ENCODE results near the gene RHCE. TPM values are rescaled to one million over a fixed set of nuclear protein-coding genes. Genes with fewer than 3 reads are reported as not detected.
"Not testable (repeated sequence)": the region's sequence is repeated elsewhere in the genome, so short reads cannot be mapped to it uniquely, and the experiment has no call there.

Gene RHCE
- total RNA-seq, 2 experiments from 2014 or later = 0.50 to 0.56 TPM

DNA sequence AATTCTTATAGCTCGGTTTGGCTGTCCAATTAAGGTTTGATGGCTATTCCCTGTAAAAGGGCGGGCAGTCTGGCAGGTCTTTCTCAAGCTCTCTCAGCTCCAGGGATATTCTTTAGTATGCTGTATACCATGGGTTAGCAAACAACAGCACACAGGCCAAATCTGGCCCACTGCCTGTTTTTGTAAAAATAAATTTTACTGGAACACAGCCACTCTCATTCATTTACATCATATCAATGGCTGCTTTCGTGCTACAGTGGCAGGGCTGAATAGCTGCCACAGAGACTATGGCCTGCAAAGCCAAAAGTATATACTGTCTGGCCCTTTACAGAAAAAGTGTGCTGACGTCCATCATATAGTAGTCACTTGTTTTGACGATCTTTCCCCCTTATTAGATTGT is 42.1 kb upstream of the RHCE start:
- TF ChIP-seq, protein P1, sequence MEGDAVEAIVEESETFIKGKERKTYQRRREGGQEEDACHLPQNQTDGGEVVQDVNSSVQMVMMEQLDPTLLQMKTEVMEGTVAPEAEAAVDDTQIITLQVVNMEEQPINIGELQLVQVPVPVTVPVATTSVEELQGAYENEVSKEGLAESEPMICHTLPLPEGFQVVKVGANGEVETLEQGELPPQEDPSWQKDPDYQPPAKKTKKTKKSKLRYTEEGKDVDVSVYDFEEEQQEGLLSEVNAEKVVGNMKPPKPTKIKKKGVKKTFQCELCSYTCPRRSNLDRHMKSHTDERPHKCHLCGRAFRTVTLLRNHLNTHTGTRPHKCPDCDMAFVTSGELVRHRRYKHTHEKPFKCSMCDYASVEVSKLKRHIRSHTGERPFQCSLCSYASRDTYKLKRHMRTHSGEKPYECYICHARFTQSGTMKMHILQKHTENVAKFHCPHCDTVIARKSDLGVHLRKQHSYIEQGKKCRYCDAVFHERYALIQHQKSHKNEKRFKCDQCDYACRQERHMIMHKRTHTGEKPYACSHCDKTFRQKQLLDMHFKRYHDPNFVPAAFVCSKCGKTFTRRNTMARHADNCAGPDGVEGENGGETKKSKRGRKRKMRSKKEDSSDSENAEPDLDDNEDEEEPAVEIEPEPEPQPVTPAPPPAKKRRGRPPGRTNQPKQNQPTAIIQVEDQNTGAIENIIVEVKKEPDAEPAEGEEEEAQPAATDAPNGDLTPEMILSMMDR (IDR thresholded peaks at IDR 0.05) = no peak
- DNase-seq (no peak), ATAC-seq (no peak)
- Mint-ChIP-seq H3K4me1 (ENCODE audit: low read depth) (peaks cover 17% of the 10 kb centered on the region), H3K36me3 (ENCODE audit: low read depth) (peaks cover 30% of the 10 kb centered on the region), H3K27ac (no peak overlapping the region), H3K4me3 (no peak overlapping the region), H3K27me3 (no peaks in the 10 kb centered on the region), H3K9me3 (no peaks in the 10 kb centered on the region)
- ChIA-PET CTCF (interaction anchor here (0.7 to 1.3 kb wide), 3 partner anchors 10 to 58 kb away, joined by 3 read pairs; no protein-coding TSS in a partner anchor), POLR2A (interaction anchor here (1.1 to 1.5 kb wide), 2 partner anchors 10 to 15 kb away, joined by 4 to 5 read pairs; no protein-coding TSS in a partner anchor)
- intact Hi-C loops (cut with micrococcal nuclease) = no loop called here

DNA sequence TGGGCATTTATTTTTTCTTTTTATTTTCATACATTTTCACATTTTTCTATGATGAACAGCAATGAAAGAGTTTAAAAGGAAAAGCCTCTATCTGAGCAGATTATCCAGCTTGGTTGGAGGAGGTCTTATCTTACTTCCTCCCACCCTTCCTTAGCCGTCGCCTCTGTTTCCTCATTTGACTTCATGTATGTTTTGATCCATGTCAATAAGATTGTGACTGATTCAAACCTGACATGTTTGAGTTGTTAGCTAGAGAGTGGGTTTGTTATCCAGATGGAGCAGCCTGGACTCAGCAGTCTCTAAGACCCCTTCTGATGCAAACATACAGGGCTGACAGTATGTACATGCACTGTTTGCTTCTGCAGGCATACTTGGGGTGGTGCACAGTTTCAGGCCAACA is 41.2 kb upstream of the RHCE start:
- DNase-seq = no peak
- CTCF ChIA-PET = interaction anchor here (1.1 kb wide), 1 partner anchor 11 kb away, joined by 3 read pairs; no protein-coding TSS in a partner anchor
- no peak for ATAC-seq
- TF ChIP-seq, protein P1 (IDR thresholded peaks at IDR 0.05) = no peak
- Mint-ChIP-seq H3K27me3 (no peaks in the 10 kb centered on the region), H3K36me3 (ENCODE audit: low read depth) (peaks cover 30% of the 10 kb centered on the region), H3K4me3 (no peak overlapping the region), H3K9me3 (no peaks in the 10 kb centered on the region), H3K4me1 (ENCODE audit: low read depth) (peaks cover 8% of the 10 kb centered on the region), H3K27ac (no peak overlapping the region)
- POLR2A ChIA-PET = interaction anchor here (1.5 kb wide), 1 partner anchor 14 kb away, joined by 5 read pairs; no protein-coding TSS in a partner anchor
- intact Hi-C loops (cut with micrococcal nuclease) = no loop called here

DNA sequence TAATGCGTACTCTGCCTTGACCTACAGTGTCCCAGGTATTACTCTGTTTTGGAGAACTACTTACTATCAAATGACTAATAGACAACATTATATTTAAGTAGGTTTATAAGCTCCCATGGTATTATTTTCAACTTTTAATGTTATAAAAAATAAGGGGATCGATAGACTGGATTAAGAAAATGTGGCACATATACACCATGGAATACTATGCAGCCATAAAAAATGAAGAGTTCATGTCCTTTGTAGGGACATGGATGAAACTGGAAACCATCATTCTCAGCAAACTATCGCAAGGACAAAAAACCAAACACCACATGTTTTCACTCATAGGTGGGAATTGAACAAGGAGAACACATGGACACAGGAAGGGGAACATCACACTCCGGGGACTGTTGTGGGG is 40.2 kb upstream of the RHCE start:
- intact Hi-C loops (cut with micrococcal nuclease); POLR2A ChIA-PET; H3K4me3 Mint-ChIP-seq; H3K27ac Mint-ChIP-seq; DNase-seq; ATAC-seq; H3K9me3 Mint-ChIP-seq; H3K4me1 Mint-ChIP-seq (ENCODE audit: low read depth); H3K27me3 Mint-ChIP-seq: not testable (repeated sequence)
- H3K36me3 Mint-ChIP-seq (ENCODE audit: low read depth) = peaks cover 36% of the 10 kb centered on the region
- CTCF ChIA-PET = interaction anchor here (1.4 kb wide), 1 partner anchor 60 kb away, joined by 3 read pairs; no protein-coding TSS in a partner anchor

DNA sequence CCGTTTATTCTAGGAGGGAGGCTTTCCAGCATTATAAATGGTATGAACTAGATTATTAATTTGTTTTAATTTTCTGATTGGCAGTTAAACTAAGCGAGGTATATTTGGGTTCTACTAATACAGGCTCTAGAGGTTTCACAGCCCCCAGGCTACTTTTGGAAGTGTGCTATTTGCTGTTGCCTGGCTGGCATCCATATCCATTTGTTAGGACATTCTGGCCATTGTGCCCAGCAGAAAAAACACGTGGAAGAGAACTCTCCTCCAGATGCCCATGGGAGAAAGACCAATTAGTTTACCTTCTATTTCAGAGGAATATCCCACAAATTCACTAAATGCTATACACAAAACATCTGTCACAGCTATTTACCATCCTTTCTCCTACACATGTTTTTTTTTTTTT is 39.4 kb upstream of the RHCE start:
- CTCF ChIA-PET = interaction anchor here (1.4 kb wide), 1 partner anchor 60 kb away, joined by 3 read pairs; no protein-coding TSS in a partner anchor
- peaks cover 35% of the 10 kb centered on the region for H3K36me3 Mint-ChIP-seq (ENCODE audit: low read depth)
- no peak for ATAC-seq

DNA sequence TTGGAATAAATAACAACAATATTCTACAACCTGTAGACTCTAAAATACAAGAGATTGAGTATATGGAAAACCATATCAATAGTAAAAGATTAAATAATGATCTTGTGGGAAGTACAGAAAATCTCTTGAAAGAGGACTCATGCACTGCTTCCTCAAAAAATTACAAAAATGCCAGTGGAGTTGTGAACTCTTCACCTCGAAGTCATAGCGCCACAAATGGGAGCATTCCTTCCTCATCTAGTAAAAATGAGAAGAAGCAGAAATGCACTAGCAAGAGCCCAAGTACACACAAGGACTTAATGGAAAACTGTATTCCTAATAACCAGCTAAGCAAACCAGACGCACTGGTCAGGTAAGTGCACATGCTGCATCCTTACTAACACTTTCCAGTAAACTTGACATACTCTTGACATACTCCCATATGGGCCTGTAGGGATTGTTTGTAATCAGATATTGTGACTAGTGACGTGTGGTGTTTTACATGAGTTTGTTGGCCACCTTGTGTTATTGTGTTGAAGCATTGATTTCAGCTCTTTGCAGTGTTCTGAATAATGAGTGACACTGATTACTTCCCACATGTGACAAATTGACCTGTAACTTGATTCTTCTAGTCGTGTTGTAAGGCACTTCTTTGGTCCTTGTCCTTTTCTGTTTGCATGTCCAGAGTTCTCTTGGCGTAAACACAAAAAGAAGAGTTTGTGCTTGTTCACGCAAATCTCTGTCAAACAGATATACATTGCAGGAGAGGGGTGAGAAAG is 38.1 kb upstream of the RHCE start:
- Mint-ChIP-seq H3K36me3 (ENCODE audit: low read depth) (peaks cover 38% of the 10 kb centered on the region), H3K9me3 (no peaks in the 10 kb centered on the region), H3K27ac (no peak overlapping the region), H3K27me3 (no peaks in the 10 kb centered on the region), H3K4me1 (ENCODE audit: low read depth) (peaks cover 2% of the 10 kb centered on the region), H3K4me3 (no peak overlapping the region)
- intact Hi-C loops (cut with micrococcal nuclease) = no loop called here
- TF ChIP-seq, protein P1 (IDR thresholded peaks at IDR 0.05) = no peak
- CTCF ChIA-PET = no interaction called here
- ATAC-seq (no peak), DNase-seq (no peak)
- POLR2A ChIA-PET = no interaction called here

More for the DNA sequence above, 39.4 kb upstream of the RHCE start:
- Mint-ChIP-seq H3K4me3 (no peak overlapping the region), H3K27me3 (no peaks in the 10 kb centered on the region), H3K9me3 (no peaks in the 10 kb centered on the region), H3K27ac (no peak overlapping the region), H3K4me1 (ENCODE audit: low read depth) (peaks cover 2% of the 10 kb centered on the region)
- DNase-seq = no peak
- POLR2A ChIA-PET = no interaction called here
- intact Hi-C loops (cut with micrococcal nuclease) = no loop called here
- TF ChIP-seq, protein P1 (IDR thresholded peaks at IDR 0.05) = no peak

Data from activated CD8-positive, alpha-beta T cell treated with anti-CD3 and anti-CD28 coated beads for 36 hours (primary cell).